Stomach (tissue), 9 donors: ENCODE results near the gene PLCH2. TPM values are rescaled to one million over a fixed set of nuclear protein-coding genes. Genes with fewer than 3 reads are reported as not detected.

Source experiments
- DNase-seq, 2 donors: peaks; one replicate each; pipeline versions ENCODE4 v3.0.0 to v3.0.0-alpha.2; 2013 to 2019
- H3K27ac ChIP-seq, 5 donors: fragments of 200-600 bp in 4 of 5; sonication (generic) in 4 of 5; one replicate each; pipeline ENCODE4 v1.5.1; 2013 to 2019; ENCODE audit warnings: mild to moderate bottlenecking in 1 of 5, moderate library complexity in 1 of 5
- H3K27me3 ChIP-seq, 3 donors: fragments of 200-600 bp; sonication (generic); one replicate each; pipeline ENCODE4 v1.5.1; 2017 to 2019; ENCODE audit warnings: mixed run types in 1 of 3
- H3K36me3 ChIP-seq, 4 donors: fragments of 200-600 bp; sonication (generic); 1 replicate in 3 of 4; 2 replicates in 1 of 4; pipeline ENCODE4 v1.5.1; 2016 to 2019
- H3K4me1 ChIP-seq, 4 donors: fragments of 200-600 bp; sonication (generic); one replicate each; pipeline ENCODE4 v1.5.1; 2016 to 2019
- H3K4me3 ChIP-seq, 4 donors: fragments of 200-600 bp; sonication (generic) in 3 of 4; one replicate each; pipeline ENCODE4 v1.5.1; 2016 to 2019; ENCODE audit warnings: mild to moderate bottlenecking in 1 of 4
- H3K9me3 ChIP-seq, 4 donors: fragments of 200-600 bp; sonication (generic); one replicate each; pipeline ENCODE4 v1.5.1; 2016 to 2019
- EP300 ChIP-seq: sonication (generic); formaldehyde crosslinking; IDR thresholded peaks from one replicate; pipeline ENCODE4 v1.6.1; 2017; ENCODE audit warnings: antibody characterized with exemption
- POLR2A ChIP-seq, 4 donors: fragments of 450-650 bp; IDR thresholded peaks; one replicate each; pipeline ENCODE4 v1.6.1; 2016; ENCODE audit warnings: antibody characterized with exemption in 4 of 4, control low read depth in 2 of 4, mild to moderate bottlenecking in 1 of 4, moderate library complexity in 1 of 4
- POLR2AphosphoS5 ChIP-seq, 3 donors: sonication (generic); formaldehyde crosslinking; IDR thresholded peaks; one replicate each; pipeline ENCODE4 v1.6.1; 2016; ENCODE audit warnings: antibody characterized with exemption in 3 of 3
- WGBS, 5 donors: extraction: QIAGEN DNeasy Blood & Tissue Kit in 3 of 5; methylation state at CpG; one replicate each; pipeline versions ENCODE4 v1.1.5 to v1.1.7; 2013 to 2018; 5-methylcytosine and 5-hydroxymethylcytosine counted together
- intact Hi-C: fragments of 100-400 bp; cut with DNase I; formaldehyde crosslinking; loops from one replicate; pipeline ENCODE4 v1.15.1; 2023; ENCODE audit warnings: low total_unique reads
- polyA plus RNA-seq, 3 donors: library from polyadenylated mRNA; stranded (reverse); fragments of 200-250 nt; gene quantifications; one replicate each; pipeline ENCODE4 v1.2.3, GENCODE V29; 2013
- total RNA-seq, 5 donors: library from RNA; depleted of rRNA; stranded (reverse); fragments of >200 nt; gene quantifications; one replicate each; pipeline versions ENCODE4 v1.1.0 to v1.2.3, GENCODE V29; 2014 to 2016
- TF ChIP-seq, protein P1 (sequence below), 7 experiments: fragments of 450-650 bp in 4 of 7; fragments of 200-600 bp in 3 of 7; sonication (generic) in 3 of 7; IDR thresholded peaks; one replicate each; pipeline ENCODE4 v1.5.1; 2016 to 2019; ENCODE audit warnings: antibody characterized with exemption in 7 of 7, control low read depth in 2 of 7, mild to moderate bottlenecking in 1 of 7
- donor health status: healthy with polysubstance abuse.
- donor health status: Bipolar disorder and iron deficiency.
- donor health status: healthy.

PLCH2 gene
- total and polyA plus RNA-seq, 8 donors = 0.55 to 24.9 (median 1.0) TPM; not detected in 2

DNA sequence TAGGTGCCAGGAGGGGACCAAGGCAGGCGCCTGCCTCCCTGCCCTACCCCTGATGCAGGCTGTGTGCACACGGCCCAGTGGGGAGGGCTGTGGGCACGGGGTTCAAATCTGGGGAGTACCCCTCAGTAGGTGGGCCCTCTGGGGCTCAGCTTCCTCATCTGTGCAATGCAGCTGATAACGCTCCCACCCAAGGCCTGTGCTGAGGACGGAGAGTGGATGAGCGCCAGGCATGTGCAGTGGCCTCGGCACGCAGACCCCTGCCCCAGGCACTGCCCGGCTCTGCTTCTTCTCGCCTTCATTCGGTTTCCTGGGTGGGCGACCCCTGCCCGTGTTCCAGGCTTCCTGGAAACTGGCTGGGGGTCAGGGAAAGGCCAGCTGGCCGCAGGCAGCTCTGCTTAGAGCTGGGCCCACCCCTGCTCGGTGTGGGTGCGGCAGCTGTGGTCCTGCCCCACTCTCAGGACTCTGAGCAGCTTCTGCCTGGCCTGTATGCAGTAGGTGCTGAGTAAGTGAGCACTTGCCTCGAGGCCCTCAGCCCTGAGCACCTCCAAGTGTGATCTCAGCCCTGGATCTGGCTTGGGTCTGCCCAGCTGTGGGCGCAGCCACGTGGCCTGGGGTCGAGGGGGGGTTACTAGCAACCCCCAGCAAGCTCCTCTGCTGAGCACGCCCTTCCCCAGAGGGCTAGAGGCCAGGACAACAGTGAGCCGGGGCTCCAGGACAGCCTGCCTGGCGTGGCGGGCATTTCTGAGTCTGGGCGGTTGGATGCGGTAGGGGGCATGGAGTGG lies 68.2 kb downstream of the PLCH2 start:
- Histone ChIP-seq H3K27me3 (peaks cover 0 to 66% (median 8%) of the 10 kb centered on the region in 3 donors), H3K36me3 (no peaks in the 10 kb centered on the region), H3K9me3 (no peaks in the 10 kb centered on the region), H3K4me1 (peaks cover 56 to 75% (median 70%) of the 10 kb centered on the region in 4 donors), H3K27ac (peak overlapping the region in 4 of 5 donors; percentile 36 to 98 (median 95)), H3K4me3 (no peak overlapping the region)
- intact Hi-C loops = loop anchor here (5.0 to 10.0 kb wide), 2 partner anchors 101 to 132 kb away; partner anchors contain the start of gene PEX10
- DNase-seq = peak in 1 of 2 donors; percentile 68
- WGBS, 5 donors = 38 to 60% (median 49%) methylated on average over 16 to 26 of the region's 26 CpGs
- no peak for TF ChIP-seq EP300
- TF ChIP-seq POLR2A (IDR thresholded peaks at IDR 0.05) = no peak

GRCh38 chr1:2544875-2545640 lies 69.0 kb downstream of the PLCH2 start:
- WGBS, 5 donors = 35 to 66% (median 45%) methylated on average over 13 to 19 of the region's 19 CpGs
- intact Hi-C loops = loop anchor here (5.0 to 10.0 kb wide), 2 partner anchors 100 to 133 kb away; partner anchors contain the start of gene PEX10
- Histone ChIP-seq H3K4me3 (peak overlapping the region in 1 of 4 donors; percentile 67), H3K36me3 (no peaks in the 10 kb centered on the region), H3K4me1 (peaks cover 63 to 83% (median 75%) of the 10 kb centered on the region in 4 donors), H3K9me3 (no peaks in the 10 kb centered on the region), H3K27me3 (peaks cover 0 to 58% (median 8%) of the 10 kb centered on the region in 3 donors), H3K27ac (peak overlapping the region; percentile 80 to 98 (median 97))
- peak in 1 of 2 donors; percentile 36 for DNase-seq
- TF ChIP-seq POLR2A (IDR thresholded peaks at IDR 0.05) (no peak), EP300 (no peak), POLR2AphosphoS5 (IDR thresholded peaks at IDR 0.05) (no peak)
- TF ChIP-seq, protein P1, sequence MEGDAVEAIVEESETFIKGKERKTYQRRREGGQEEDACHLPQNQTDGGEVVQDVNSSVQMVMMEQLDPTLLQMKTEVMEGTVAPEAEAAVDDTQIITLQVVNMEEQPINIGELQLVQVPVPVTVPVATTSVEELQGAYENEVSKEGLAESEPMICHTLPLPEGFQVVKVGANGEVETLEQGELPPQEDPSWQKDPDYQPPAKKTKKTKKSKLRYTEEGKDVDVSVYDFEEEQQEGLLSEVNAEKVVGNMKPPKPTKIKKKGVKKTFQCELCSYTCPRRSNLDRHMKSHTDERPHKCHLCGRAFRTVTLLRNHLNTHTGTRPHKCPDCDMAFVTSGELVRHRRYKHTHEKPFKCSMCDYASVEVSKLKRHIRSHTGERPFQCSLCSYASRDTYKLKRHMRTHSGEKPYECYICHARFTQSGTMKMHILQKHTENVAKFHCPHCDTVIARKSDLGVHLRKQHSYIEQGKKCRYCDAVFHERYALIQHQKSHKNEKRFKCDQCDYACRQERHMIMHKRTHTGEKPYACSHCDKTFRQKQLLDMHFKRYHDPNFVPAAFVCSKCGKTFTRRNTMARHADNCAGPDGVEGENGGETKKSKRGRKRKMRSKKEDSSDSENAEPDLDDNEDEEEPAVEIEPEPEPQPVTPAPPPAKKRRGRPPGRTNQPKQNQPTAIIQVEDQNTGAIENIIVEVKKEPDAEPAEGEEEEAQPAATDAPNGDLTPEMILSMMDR (IDR thresholded peaks at IDR 0.05) = no peak

DNA sequence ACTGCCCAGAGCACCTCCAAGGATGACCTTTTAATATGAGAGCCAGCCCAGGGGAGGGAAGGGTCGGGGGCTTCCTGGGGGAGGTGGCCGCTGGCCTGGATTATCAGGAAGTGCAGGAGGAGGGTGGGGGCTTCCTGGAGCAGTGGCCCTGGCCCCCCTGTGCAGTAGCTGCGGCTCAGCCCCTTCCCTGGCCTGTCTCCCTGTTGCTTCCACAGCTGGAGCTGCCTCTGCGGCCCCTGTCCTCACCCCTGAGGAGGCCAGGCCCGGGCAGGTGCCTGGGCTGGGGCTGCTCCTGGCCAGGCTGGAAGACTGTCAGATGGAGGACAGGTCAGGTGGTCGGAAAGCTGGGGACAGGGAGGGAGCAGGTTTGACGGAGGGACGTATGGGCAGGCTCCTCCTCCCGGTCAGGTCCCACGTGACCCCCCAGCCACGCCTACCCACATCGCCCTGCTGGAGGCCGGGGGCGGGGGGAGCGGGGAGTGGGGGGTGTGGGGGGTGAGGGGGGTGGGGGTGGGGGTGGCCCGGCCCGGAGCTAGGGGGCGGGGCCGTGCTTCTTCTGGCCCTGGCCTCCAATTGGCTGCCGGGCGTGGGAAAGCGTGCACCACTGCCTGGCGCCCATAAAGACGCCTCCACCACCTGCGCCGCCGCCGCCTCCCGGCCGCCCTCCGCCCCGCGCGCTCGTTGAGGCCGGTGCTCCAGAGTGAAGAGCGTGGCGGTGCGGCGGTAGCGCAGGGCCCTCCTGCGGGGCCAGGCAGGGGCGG lies 69.8 kb downstream of the PLCH2 start:
- TF ChIP-seq POLR2A (IDR thresholded peaks at IDR 0.05) = no peak
- peak in 2 of 3 donors; percentile 78 to 83 for TF ChIP-seq POLR2AphosphoS5 (IDR thresholded peaks at IDR 0.05)
- TF ChIP-seq, protein P1 (IDR thresholded peaks at IDR 0.05) = no peak
- 2 to 6% (median 4%) methylated on average over 28 to 42 of the region's 43 CpGs for WGBS, 5 donors
- H3K27ac ChIP-seq = peak overlapping the region; percentile 92 to 98 (median 97)
- no peaks in the 10 kb centered on the region for H3K9me3 ChIP-seq
- peaks cover 58 to 83% (median 73%) of the 10 kb centered on the region in 4 donors for H3K4me1 ChIP-seq
- H3K27me3 ChIP-seq = peaks cover 0 to 49% (median 2%) of the 10 kb centered on the region in 3 donors
- DNase-seq = peak; percentile 94 to 96
- intact Hi-C loops = loop anchor here (10.0 kb wide), 1 partner anchor 99 kb away; no protein-coding TSS in a partner anchor
- H3K36me3 ChIP-seq = no peaks in the 10 kb centered on the region
- peak overlapping the region; percentile 52 to 67 (median 54) for H3K4me3 ChIP-seq

GRCh38 chr1:2546515-2547209 lies 70.6 kb downstream of the PLCH2 start:
- WGBS, 5 donors = 0 to 1% (median 1%) methylated on average over 18 to 52 of the region's 52 CpGs
- H3K36me3 ChIP-seq = no peaks in the 10 kb centered on the region
- peak; percentile 89 to 96 for DNase-seq
- TF ChIP-seq POLR2AphosphoS5 (IDR thresholded peaks at IDR 0.05) (peak; percentile 56 to 88 (median 83)), POLR2A (IDR thresholded peaks at IDR 0.05) (no peak), EP300 (no peak)
- TF ChIP-seq, protein P1 (IDR thresholded peaks at IDR 0.05) = peak in 2 of 7 experiments; percentile 6 to 25
- H3K27me3 ChIP-seq = peaks cover 0 to 42% (median 0%) of the 10 kb centered on the region in 3 donors
- no peaks in the 10 kb centered on the region for H3K9me3 ChIP-seq
- H3K27ac ChIP-seq = peak overlapping the region; percentile 92 to 98 (median 97)
- H3K4me3 ChIP-seq = peak overlapping the region; percentile 52 to 67 (median 54)
- intact Hi-C loops = loop anchor here (10.0 kb wide), 1 partner anchor 98 kb away; no protein-coding TSS in a partner anchor
- peaks cover 57 to 78% (median 69%) of the 10 kb centered on the region in 4 donors for H3K4me1 ChIP-seq
